ENCODE data around the gene SLC7A5.
"Not testable (repeated sequence)": the region's sequence is repeated elsewhere in the genome, so short reads cannot be mapped to it uniquely, and the experiment has no call there.

SLC7A5 gene

GRCh38 chr16:87834005-87834667 is 35.2 kb downstream of the SLC7A5 start:
- DNase-seq (ENCODE audit: low read depth) = no peak

- DNase-seq (ENCODE audit: low read depth) = no peak
Measured at GRCh38 chr16:87833548-87833947, 35.8 kb downstream of the SLC7A5 start.

- peak; percentile 6 for DNase-seq (ENCODE audit: low read depth)
Measured at GRCh38 chr16:87832741-87833502, 36.4 kb downstream of the SLC7A5 start.

DNA sequence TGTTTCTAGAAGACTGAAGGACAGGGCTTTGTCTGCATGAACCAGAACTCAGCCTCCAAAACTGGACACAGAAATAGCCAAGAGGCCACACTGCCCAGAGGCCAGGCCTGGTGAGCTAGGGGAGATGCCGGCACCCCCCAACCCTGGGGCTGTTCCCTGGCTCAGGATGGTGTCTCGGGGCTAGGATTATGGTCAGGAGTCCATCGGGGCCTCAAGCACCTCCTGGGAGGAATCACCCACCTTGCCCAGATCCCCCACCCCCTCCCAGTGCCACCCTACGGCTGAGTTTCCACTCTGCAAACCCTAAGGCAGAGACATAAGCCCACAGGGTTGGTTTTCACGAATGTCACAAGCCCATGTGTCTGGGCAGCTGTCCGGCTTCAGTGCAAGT is 37.2 kb downstream of the SLC7A5 start:
- DNase-seq (ENCODE audit: low read depth) = peak; percentile 5

GRCh38 chr16:87831421-87832136 is 37.7 kb downstream of the SLC7A5 start:
- DNase-seq (ENCODE audit: low read depth) = peak; percentile 4

DNA sequence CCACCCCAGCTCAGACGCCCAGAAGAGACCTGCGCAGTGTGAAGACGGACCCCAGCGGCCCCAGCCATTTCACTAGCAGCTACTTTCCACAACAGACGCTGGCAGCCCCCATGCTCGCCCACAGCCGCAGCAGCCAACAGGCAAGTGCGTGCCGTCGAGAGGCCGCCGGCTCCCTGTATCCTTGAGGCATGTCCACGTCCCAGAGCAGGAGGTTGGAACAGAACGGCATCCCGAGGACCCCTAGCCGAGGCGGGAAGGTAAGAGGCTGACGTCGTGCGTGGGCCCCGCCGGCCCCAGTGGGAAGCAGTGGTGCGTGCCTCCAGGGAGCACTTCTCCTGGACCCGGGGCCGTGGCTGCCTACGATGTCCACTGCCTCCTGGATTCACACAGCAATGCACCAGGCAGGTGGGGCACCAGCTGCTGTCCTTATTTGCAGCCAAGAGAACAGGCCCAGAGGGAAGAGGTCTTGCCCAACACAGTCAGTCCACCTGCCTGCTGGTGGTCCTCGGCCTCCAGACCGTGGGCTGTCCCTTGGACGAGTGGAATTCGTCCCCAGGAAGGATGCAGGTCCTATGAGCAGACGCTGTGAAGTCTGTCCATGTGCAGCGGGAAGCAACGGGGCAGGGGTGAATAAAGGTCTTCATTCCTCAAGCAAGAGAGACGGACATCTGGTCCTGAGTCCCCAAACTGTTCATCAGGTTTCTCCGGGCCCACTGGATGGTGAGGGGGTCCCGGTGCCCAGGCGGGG is 38.5 kb downstream of the SLC7A5 start:
- DNase-seq (ENCODE audit: low read depth) = peak; percentile 1

- DNase-seq (ENCODE audit: low read depth) = peak; percentile 5
Measured at GRCh38 chr16:87829988-87830672, 39.2 kb downstream of the SLC7A5 start.

DNA sequence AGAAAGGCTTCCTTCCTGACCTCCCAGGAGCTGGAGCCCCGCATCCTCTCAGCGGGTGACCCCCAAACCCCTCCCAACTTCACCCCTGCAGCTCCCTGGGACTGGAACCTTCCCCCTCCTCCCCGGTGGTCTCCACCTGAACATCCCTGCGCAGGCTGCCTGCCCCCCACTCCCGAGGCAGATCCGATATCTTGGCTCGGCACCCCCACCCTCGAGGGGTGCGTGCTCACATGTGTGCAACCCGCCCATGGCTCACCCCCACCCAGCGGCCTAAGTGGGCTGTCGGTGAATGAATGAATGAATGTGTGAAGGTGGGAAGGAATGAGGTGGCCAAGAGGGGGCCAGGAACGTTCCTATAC is 39.7 kb downstream of the SLC7A5 start:
- DNase-seq (ENCODE audit: low read depth) = peak; percentile 3

GRCh38 chr16:87828907-87829621 is 40.2 kb downstream of the SLC7A5 start:
- DNase-seq (ENCODE audit: low read depth) = peak; percentile 19

DNA sequence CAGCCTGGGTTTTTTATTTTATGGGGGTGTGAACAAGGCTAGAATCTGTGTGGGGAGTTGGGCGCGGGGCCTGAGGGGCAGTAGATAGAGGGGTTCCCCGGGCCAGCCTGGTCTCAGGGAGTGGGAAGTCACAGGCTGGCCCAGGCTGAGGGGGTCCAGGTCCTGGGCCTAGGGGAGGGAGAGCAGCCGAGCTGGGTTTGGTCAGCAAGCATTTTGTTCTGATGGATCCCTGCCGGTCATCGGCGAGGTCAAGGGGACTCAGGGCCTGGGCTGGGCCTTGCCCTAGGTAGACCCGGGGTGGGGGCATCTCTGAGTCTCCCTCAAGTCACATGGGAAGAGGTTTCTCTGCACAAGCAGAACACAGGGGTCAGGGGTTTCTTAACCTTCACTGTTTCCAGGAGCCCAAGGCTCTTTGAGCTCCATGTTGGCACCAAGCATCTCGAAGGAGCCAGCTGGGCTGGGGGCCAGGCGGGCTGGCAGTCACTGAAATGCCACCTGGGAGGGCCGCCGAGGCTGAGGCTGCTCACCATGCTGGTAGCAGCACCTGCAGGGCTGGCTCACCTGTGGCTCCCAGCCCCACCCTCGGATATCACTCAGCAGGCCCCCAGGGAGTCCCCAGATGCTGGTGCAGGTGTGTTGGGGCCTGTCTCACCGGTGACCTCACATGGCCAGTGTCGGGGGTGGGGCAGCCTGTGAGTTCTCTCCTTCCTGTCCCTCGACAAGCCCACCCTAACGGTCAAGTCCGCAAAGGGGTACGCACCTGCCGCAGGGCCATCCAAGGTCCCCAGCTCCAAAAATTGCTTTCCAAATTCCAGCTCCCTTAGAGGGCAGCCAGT is 41.0 kb downstream of the SLC7A5 start:
- DNase-seq (ENCODE audit: low read depth) = peak; percentile 39

DNA sequence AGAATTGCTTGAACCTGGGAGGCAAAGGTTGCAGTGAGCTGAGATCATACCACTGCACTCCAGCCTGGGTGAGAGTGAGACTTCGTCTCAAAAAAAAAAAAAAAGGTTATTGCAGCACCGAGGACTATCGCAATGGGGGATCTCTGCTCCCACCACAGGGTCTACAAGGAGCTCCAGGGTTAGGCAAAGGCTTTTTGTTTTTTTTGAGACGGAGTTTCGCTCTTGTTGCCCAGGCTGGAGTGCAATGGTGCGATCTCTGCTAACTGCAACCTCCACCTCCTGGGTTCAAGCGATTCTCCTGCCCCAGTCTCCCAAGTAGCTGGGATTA is 41.8 kb downstream of the SLC7A5 start:
- peak; percentile 11 for DNase-seq (ENCODE audit: low read depth)

DNA sequence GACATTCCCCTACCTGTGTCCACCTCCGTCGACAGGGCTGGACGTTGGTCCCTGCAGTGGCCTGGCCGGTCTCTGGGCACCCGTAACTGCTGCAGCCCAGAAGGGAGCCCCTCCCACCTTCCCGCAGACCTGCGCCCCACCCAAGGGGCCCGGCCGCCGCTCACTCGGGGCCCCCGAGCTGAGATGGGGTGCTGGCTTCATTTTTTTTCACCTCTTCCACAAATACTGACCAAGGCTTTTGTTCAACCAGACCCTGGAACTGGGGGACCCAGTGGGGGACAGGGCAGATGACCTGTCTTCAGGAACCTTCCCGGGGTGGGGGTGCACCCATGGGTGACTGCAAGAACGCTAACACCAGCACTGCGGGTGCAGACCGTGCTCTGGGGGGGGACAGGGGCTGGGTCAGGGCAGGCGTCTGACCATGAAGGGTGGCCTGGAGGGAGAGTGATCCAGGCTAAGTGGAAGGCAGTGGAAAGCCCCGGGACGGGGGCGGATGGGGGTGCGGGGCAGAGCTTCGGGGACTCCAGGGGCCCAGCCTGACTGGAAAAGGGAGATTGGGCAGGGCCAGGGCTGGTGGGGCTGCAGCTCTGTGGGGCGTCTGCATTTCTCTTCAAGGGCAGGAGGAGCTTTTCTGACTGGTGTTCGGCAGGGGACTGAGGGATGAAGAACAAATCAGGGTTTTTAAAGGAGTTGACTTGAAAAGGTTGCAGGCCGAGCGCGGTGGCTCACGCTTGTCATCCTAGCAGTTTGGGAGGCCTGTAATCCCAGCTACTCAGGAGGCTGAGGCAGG is 42.3 kb downstream of the SLC7A5 start:
- DNase-seq (ENCODE audit: low read depth) = peak; percentile 36

DNA sequence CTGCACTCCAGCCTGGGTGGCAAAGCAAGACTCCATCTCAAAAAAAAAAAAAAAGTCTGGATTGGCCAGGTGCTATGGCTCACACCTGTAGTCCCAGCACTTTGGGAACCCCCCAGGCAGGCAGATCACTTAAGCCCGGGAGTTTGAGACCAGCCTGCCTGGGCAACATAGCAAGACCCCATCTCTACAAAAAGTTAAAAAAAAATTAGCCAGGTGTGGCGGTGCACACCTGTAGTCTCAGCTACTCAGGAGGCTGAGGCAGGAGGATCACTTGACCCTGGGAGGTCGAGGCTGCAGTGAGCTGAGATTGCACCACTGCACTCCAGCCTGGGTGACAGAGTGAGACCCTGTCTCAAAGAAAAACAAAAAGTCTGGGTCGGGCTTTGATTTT is 42.9 kb downstream of the SLC7A5 start:
- DNase-seq (ENCODE audit: low read depth) = not testable (repeated sequence)

GRCh38 chr16:87825842-87826120 is 43.5 kb downstream of the SLC7A5 start:
- not testable (repeated sequence) for DNase-seq (ENCODE audit: low read depth)

DNA sequence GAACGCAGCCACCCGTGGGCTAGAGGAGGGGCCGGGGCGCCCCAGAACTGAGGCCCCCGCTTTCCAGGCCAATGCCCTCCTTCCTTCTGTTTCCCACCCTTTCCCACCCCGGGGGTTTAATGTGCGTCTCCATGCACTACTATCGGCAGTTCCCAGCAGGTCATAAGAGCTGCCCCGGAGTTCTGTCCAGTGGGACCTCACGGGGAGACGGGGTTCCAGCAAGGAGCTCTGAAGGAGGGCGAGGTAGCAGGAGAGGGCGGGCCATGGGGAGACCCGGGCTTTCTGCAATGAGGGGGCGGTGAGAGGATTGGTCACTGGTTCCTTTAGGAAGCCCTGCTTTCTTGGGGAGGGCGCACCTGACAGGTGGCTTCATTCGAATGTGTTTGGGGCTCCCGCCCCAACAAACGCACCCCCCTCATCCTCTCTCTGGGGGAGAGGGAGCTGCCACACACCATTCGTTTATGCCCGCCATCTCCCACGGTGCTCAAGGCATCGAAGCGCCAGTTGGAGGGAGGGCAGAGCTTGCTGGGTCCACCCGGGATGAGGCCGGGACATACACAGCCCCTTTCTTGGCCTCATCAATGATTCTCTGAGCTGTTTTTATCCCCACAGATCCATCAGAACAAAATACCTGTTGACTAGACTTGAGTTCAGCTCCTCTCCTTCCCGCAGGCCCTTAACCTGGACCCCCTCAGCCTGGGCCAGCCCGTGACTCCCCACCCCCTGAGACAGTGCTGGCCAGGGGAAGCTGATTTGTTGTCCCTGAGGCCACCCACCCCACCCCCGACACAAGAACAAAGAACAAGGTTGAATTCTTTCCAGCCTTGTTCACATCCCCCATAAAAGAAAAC is 44.1 kb downstream of the SLC7A5 start:
- DNase-seq (ENCODE audit: low read depth) = no peak

- no peak for DNase-seq (ENCODE audit: low read depth)
Measured at GRCh38 chr16:87824016-87824990, 45.0 kb downstream of the SLC7A5 start.

DNA sequence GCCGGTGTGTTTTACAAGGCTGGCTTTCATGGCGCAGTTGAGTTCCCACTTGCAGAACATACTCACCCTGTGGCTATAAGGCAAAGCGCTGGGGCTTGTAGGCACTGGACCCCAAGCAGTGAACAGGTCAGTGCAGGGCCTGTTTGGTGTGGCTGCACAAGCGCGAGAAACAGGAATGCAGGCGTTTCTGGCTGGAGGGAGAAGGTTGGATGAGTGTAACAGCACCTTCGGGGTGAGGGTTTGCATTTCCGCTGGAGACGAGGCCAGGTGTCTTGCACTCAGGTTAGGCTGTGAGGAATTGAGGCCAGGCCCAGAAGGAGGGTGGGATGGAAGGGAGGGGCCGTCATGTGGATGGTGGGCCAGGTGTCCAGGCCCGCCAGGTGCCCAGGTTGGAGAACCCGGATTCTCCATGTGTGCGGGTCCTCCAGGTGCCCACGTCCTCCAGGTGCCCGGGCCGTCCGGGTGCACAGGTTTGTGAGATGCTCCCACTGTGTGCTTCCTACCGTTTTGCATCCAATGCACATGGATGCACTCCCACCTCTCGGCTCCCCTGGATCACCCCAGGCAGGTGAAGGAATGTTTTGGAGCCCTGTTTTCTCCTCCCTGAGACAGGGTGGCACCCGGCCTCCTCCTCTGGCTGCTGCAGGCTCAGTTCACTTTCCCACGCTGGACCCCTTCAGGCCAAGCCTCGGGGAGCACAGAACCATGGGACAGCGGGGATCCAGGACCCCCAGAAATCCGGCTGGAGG is 46.0 kb downstream of the SLC7A5 start:
- DNase-seq (ENCODE audit: low read depth) = no peak
